ENCODE measurements around the gene ZNF154. TPM values are rescaled to one million over a fixed set of nuclear protein-coding genes. Genes with fewer than 3 reads are reported as not detected.

ZNF154 gene
- total RNA-seq, 1 experiment from 2014 or later = 18.7 TPM

DNA sequence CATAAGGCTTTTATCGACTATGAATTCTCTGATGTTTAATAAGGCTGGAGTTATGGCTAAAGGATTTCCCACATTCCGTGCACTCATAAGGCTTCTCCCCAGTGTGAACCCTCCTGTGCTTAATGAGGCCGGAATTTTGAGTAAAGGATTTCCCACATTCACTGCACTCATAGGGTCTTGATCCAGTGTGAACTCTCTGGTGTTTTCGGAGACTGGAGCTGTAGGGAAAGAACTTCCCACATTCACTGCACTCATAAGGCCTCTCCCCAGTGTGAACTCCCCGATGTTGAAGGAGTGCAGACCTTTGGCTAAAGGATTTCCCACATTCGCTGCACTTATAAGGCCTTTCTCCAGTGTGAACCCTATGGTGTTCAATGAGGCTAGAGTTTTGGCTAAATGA is 7.4 kb downstream of the ZNF154 start:
- no peaks in the 10 kb centered on the region for H3K79me1 ChIP-seq (ENCODE audit: insufficient read depth, low read depth, low read length, poor library complexity, severe bottlenecking)
- Mint-ChIP-seq H3K4me1 (peaks cover 31 to 38% of the 10 kb centered on the region in 2 experiments), H3K9me3 (peaks cover 19 to 28% of the 10 kb centered on the region in 2 experiments), H3K36me3 (ENCODE audit: insufficient read depth in 1 of 3, low read depth in 3 of 3) (peaks cover 81 to 92% (median 90%) of the 10 kb centered on the region in 3 experiments), H3K27ac (no peak overlapping the region), H3K4me3 (no peak overlapping the region; a peak in 1 of 5 replicates), H3K27me3 (ENCODE audit: low read depth) (no peaks in the 10 kb centered on the region; the same call in 1 of the 2 replicates)
- H2BK20ac ChIP-seq (ENCODE audit: low read depth, low read length, poor library complexity, severe bottlenecking) = no peak overlapping the region
- no peak overlapping the region for H2AFZ ChIP-seq (ENCODE audit: low read length)
- no peak overlapping the region for H2BK12ac ChIP-seq (ENCODE audit: insufficient read length, low read depth, low read length)
- H3K27me3 ChIP-seq (ENCODE audit: insufficient read depth, low read length) = no peaks in the 10 kb centered on the region
- H4K20me1 ChIP-seq (ENCODE audit: control insufficient read depth, insufficient read depth, insufficient read length) = no peaks in the 10 kb centered on the region
- no peaks in the 10 kb centered on the region for H3K23me2 ChIP-seq (ENCODE audit: insufficient read length, low read depth, low read length, poor library complexity, severe bottlenecking)
- WGBS (ENCODE audit: extremely low coverage, insufficient read length, low lambda C conversion rate) = no CpG with 5 or more reads among the region's 6 CpGs
- H3K79me2 ChIP-seq (ENCODE audit: insufficient read depth, low read length) = peaks cover 12% of the 10 kb centered on the region; the same call in 1 of the 2 replicates
- no peak overlapping the region for H3K23ac ChIP-seq (ENCODE audit: insufficient read length, low read depth, low read length)
- H3K18ac ChIP-seq (ENCODE audit: insufficient read length, low read depth, low read length) = no peak overlapping the region
- H2AK5ac ChIP-seq (ENCODE audit: insufficient read length, low read length) = no peak overlapping the region
- H3K4ac ChIP-seq (ENCODE audit: low read depth, low read length) = no peak overlapping the region
- no peak for DNase-seq
- peaks cover 16% of the 10 kb centered on the region for H3K9me3 ChIP-seq (ENCODE audit: control insufficient read depth, low read depth, low read length)
- no peak overlapping the region for H2BK15ac ChIP-seq (ENCODE audit: low read depth, low read length)
- no peak overlapping the region for H3K9ac ChIP-seq (ENCODE audit: extremely low read depth, insufficient read length, low read length)
- no peak for TF ChIP-seq CTCF (conservative IDR thresholded peaks at IDR 0.05)
- no peak overlapping the region for H4K91ac ChIP-seq (ENCODE audit: insufficient read length, low read depth, low read length)
- H2BK120ac ChIP-seq (ENCODE audit: low read depth, low read length, poor library complexity, severe bottlenecking) = no peak overlapping the region
- H3T11ph ChIP-seq (ENCODE audit: low read length) = no peak overlapping the region
- no peak overlapping the region for H3K56ac ChIP-seq (ENCODE audit: insufficient read length, low read depth, low read length)
- peaks cover 9% of the 10 kb centered on the region; the same call in 1 of the 2 replicates for H3K4me1 ChIP-seq (ENCODE audit: insufficient read depth, low read length)
- no peak overlapping the region for H3K4me2 ChIP-seq (ENCODE audit: insufficient read depth, insufficient read length, low read length)
- H4K5ac ChIP-seq (ENCODE audit: insufficient read length, low read depth, low read length) = no peak overlapping the region
- no peak overlapping the region for H3K14ac ChIP-seq (ENCODE audit: insufficient read depth, low read length)
- no peak overlapping the region for H3K27ac ChIP-seq (ENCODE audit: insufficient read length, low read depth, low read length)
- no peak overlapping the region for H2BK5ac ChIP-seq (ENCODE audit: insufficient read length, low read length)
- H4K8ac ChIP-seq (replicated peaks; ENCODE audit: insufficient read length, low read depth, low read length) = no peak overlapping the region
